ES-I3 (cell line): ENCODE measurements around the gene STIM1.
"Not testable (repeated sequence)": the region's sequence is repeated elsewhere in the genome, so short reads cannot be mapped to it uniquely, and the experiment has no call there.

ENCODE experiments used
- H3K36me3 ChIP-seq: 2 replicates; pipeline ENCODE4 v1.6.1; 2013; ENCODE audit warnings: mild to moderate bottlenecking, low read length, control low read depth, moderate library complexity; ENCODE audit not compliant: insufficient read depth
- H3K4me1 ChIP-seq: 2 replicates; pipeline ENCODE4 v1.6.1; 2013; ENCODE audit warnings: mild to moderate bottlenecking, control low read depth, low read length; ENCODE audit not compliant: insufficient read depth
- H3K9ac ChIP-seq: 2 replicates; pipeline ENCODE4 v1.6.1; 2013; ENCODE audit warnings: low read depth, mild to moderate bottlenecking, low read length, moderate library complexity
- H3K9me3 ChIP-seq: 2 replicates; pipeline ENCODE4 v1.6.1; 2013; ENCODE audit warnings: mild to moderate bottlenecking, low read length, moderate library complexity; ENCODE audit not compliant: control insufficient read depth, insufficient read depth

STIM1 gene

GRCh38 chr11:3855808-3856491, 486 bp downstream of the STIM1 start:
- H3K9ac ChIP-seq, result peak overlapping the region; percentile 85
- H3K36me3 ChIP-seq, result no peaks in the 10 kb centered on the region
- no peaks in the 10 kb centered on the region for H3K9me3 ChIP-seq
- H3K4me1 ChIP-seq, result peaks cover 32% of the 10 kb centered on the region

GRCh38 chr11:3856856-3857553, 1.5 kb downstream of the STIM1 start:
- Histone ChIP-seq H3K9me3 (no peaks in the 10 kb centered on the region), H3K4me1 (peaks cover 39% of the 10 kb centered on the region), H3K9ac (peak overlapping the region; percentile 85; the same call in 1 of the 2 replicates), H3K36me3 (no peaks in the 10 kb centered on the region)

GRCh38 chr11:3857628-3858027, 2.2 kb downstream of the STIM1 start:
- Histone ChIP-seq H3K9me3 (no peaks in the 10 kb centered on the region), H3K4me1 (peaks cover 43% of the 10 kb centered on the region), H3K36me3 (no peaks in the 10 kb centered on the region), H3K9ac (no peak overlapping the region)

- no peak overlapping the region for H3K9ac ChIP-seq
- H3K36me3 ChIP-seq, result no peaks in the 10 kb centered on the region
- peaks cover 36% of the 10 kb centered on the region for H3K4me1 ChIP-seq
- H3K9me3 ChIP-seq, result no peaks in the 10 kb centered on the region
These were observed 4.0 kb downstream of the STIM1 start for GRCh38 chr11:3859373-3859881.

- no peaks in the 10 kb centered on the region for H3K9me3 ChIP-seq
- H3K36me3 ChIP-seq, result no peaks in the 10 kb centered on the region
- peaks cover 34% of the 10 kb centered on the region for H3K4me1 ChIP-seq
- no peak overlapping the region for H3K9ac ChIP-seq
These were observed 4.9 kb downstream of the STIM1 start for GRCh38 chr11:3860375-3860774.

GRCh38 chr11:3860898-3861393, 5.5 kb downstream of the STIM1 start:
- not testable (repeated sequence) for H3K9me3 ChIP-seq, H3K36me3 ChIP-seq, H3K9ac ChIP-seq
- peaks cover 40% of the 10 kb centered on the region for H3K4me1 ChIP-seq

GRCh38 chr11:3861683-3862082, 6.2 kb downstream of the STIM1 start:
- Histone ChIP-seq H3K9ac (no peak overlapping the region), H3K36me3 (no peaks in the 10 kb centered on the region), H3K4me1 (peaks cover 40% of the 10 kb centered on the region), H3K9me3 (no peaks in the 10 kb centered on the region)

GRCh38 chr11:3865388-3866193, 10.1 kb downstream of the STIM1 start:
- Histone ChIP-seq H3K9me3 (no peaks in the 10 kb centered on the region), H3K4me1 (peaks cover 31% of the 10 kb centered on the region), H3K9ac (no peak overlapping the region), H3K36me3 (no peaks in the 10 kb centered on the region)

GRCh38 chr11:3866206-3866605, 10.7 kb downstream of the STIM1 start:
- Histone ChIP-seq H3K9ac (no peak overlapping the region), H3K36me3 (no peaks in the 10 kb centered on the region), H3K9me3 (no peaks in the 10 kb centered on the region), H3K4me1 (peaks cover 26% of the 10 kb centered on the region)

GRCh38 chr11:3866836-3867208, 11.4 kb downstream of the STIM1 start:
- Histone ChIP-seq H3K9ac (no peak overlapping the region), H3K4me1 (peaks cover 22% of the 10 kb centered on the region), H3K9me3 (no peaks in the 10 kb centered on the region), H3K36me3 (no peaks in the 10 kb centered on the region)

GRCh38 chr11:3867209-3868091, 12.0 kb downstream of the STIM1 start:
- H3K9ac ChIP-seq, result no peak overlapping the region
- H3K36me3 ChIP-seq, result no peaks in the 10 kb centered on the region
- H3K4me1 ChIP-seq, result peaks cover 17% of the 10 kb centered on the region
- no peaks in the 10 kb centered on the region for H3K9me3 ChIP-seq

GRCh38 chr11:3873712-3874349, 18.4 kb downstream of the STIM1 start:
- Histone ChIP-seq H3K9me3 (no peaks in the 10 kb centered on the region), H3K36me3 (no peaks in the 10 kb centered on the region), H3K4me1 (peaks cover 12% of the 10 kb centered on the region), H3K9ac (no peak overlapping the region)

- Histone ChIP-seq H3K9me3 (no peaks in the 10 kb centered on the region), H3K36me3 (no peaks in the 10 kb centered on the region)
These were observed 21.1 kb downstream of the STIM1 start for GRCh38 chr11:3876613-3877012.

More at GRCh38 chr11:3876613-3877012, 21.1 kb downstream of the STIM1 start:
- Histone ChIP-seq H3K4me1 (peaks cover 12% of the 10 kb centered on the region), H3K9ac (no peak overlapping the region)
